HepG2 (cell line): ENCODE data around the gene B4GALT5. TPM values are rescaled to one million over a fixed set of nuclear protein-coding genes. Genes with fewer than 3 reads are reported as not detected.

Experiments used
- DPF2 ChIP-seq: sonication (generic); formaldehyde crosslinking; IDR thresholded peaks from 2 replicates; pipeline ENCODE4 v1.4.0; 2020; ENCODE audit warnings: mild to moderate bottlenecking, low read depth, missing genetic modification reagents, borderline replicate concordance
- HOXA5 ChIP-seq: sonication (generic); formaldehyde crosslinking; IDR thresholded peaks from 2 replicates; pipeline ENCODE4 v1.4.0; 2020; ENCODE audit warnings: missing genetic modification reagents
- MEIS1 ChIP-seq: sonication (generic); formaldehyde crosslinking; IDR thresholded peaks from 2 replicates; pipeline ENCODE4 v1.9.0; 2021; ENCODE audit warnings: mild to moderate bottlenecking, missing genetic modification reagents, moderate library complexity, borderline replicate concordance
- RARA ChIP-seq: IDR thresholded peaks from 2 replicates; pipeline ENCODE4 v1.6.1; 2016; ENCODE audit warnings: missing genetic modification reagents, missing compliant biosample characterization
- STAT5B ChIP-seq: sonication (generic); formaldehyde crosslinking; IDR thresholded peaks from 2 replicates; pipeline ENCODE4 v1.4.0; 2020; ENCODE audit warnings: missing genetic modification reagents
- ZNF670 ChIP-seq: sonication (generic); formaldehyde crosslinking; IDR thresholded peaks from 2 replicates; pipeline ENCODE4 v1.8.0; 2022; ENCODE audit warnings: mild to moderate bottlenecking, missing genetic modification reagents, borderline replicate concordance
- ZNF775 ChIP-seq: sonication (generic); formaldehyde crosslinking; IDR thresholded peaks from 2 replicates; pipeline ENCODE4 v1.4.0; 2020; ENCODE audit warnings: missing genetic modification reagents, mild to moderate bottlenecking, moderate library complexity, borderline replicate concordance
- polyA plus RNA-seq, 8 experiments: library from polyadenylated mRNA; depleted of rRNA in 3 of 8; stranded (reverse) in 7 of 8; unstranded in 1 of 8; fragments of >200 nt; fragmentation: Illumina TruSeq in 4 of 8; extraction: Trizol in 4 of 8; gene quantifications; 2 replicates each; pipeline versions ENCODE4 v1.2.1 to v1.2.3, GENCODE V29; 2011 to 2016; ENCODE audit warnings: low read depth in 4 of 8, missing spikeins in 1 of 8, mixed read lengths in 1 of 8; ENCODE audit not compliant: insufficient read depth in 1 of 8
- total RNA-seq, 5 experiments: library from RNA; depleted of rRNA; stranded (reverse); fragments of >200 nt; fragmentation: Illumina TruSeq; extraction: Trizol; gene quantifications; 2 replicates each; pipeline ENCODE4 v1.2.3, GENCODE V29; 2016; ENCODE audit warnings: low read depth in 1 of 5
- TF ChIP-seq, protein P1 (sequence below): sonication (generic); formaldehyde crosslinking; IDR thresholded peaks from 2 replicates; pipeline ENCODE4 v1.4.0; 2020; ENCODE audit warnings: mild to moderate bottlenecking, missing genetic modification reagents
- TF ChIP-seq, protein P2 (sequence below): sonication (generic); formaldehyde crosslinking; IDR thresholded peaks from 2 replicates; pipeline ENCODE4 v1.5.1; 2020; ENCODE audit warnings: mild to moderate bottlenecking, missing genetic modification reagents, borderline replicate concordance
- TF ChIP-seq, protein P3 (sequence below), 2 experiments: sonication (generic) in 1 of 2; formaldehyde crosslinking in 1 of 2; IDR thresholded peaks; 2 replicates each; pipeline versions ENCODE4 v1.4.0 to v1.6.1; 2016 to 2020; ENCODE audit warnings: borderline replicate concordance in 1 of 2, low read depth in 1 of 2, mild to moderate bottlenecking in 1 of 2, missing genetic modification reagents in 1 of 2
- TF ChIP-seq, protein P4 (sequence below): sonication (generic); formaldehyde crosslinking; IDR thresholded peaks from 2 replicates; pipeline ENCODE4 v1.5.1; 2020; ENCODE audit warnings: missing genetic modification reagents, mild to moderate bottlenecking, borderline replicate concordance

B4GALT5 gene
- total and polyA plus RNA-seq, 2 of the 13 experiments (the other 11 are each of a cell fraction or from before 2014, with no cell fraction given), result 27.3 to 30.9 TPM

DNA sequence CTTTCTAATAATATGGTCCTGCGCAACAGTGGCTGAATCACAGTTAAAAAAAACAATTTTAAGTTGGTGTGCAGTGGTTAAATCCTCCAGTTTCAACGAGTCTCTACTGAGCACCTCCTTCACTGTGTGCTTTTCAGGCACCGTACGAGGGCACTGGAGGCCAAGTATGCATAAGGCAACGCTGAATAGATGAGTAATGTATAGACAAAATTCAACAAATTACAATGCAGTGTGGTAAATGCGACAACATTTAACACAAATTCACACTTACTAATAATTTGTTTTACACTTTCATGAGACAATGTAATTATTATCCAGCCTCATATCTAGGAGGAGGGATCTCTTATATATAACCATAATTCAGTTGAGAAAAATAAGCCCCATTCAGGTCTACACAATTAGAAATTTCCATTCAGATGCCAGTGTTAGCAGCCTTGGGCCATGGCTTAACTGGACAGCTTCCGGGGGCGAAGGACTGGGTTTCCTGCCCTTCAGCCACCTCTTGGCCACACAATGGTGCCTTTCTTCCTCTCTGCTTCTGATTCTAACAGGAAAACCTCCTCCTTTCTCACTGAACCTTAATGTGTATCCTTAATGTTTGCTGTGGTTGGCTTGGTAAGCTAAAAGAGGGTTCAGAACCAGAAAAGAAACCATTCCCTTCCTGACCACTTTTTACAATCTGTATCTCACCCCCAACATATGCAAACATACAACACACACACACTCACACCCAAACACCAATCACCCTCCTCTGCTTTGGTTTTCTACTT, 51.9 kb downstream of the B4GALT5 start (continued):
- TF ChIP-seq, protein P1, sequence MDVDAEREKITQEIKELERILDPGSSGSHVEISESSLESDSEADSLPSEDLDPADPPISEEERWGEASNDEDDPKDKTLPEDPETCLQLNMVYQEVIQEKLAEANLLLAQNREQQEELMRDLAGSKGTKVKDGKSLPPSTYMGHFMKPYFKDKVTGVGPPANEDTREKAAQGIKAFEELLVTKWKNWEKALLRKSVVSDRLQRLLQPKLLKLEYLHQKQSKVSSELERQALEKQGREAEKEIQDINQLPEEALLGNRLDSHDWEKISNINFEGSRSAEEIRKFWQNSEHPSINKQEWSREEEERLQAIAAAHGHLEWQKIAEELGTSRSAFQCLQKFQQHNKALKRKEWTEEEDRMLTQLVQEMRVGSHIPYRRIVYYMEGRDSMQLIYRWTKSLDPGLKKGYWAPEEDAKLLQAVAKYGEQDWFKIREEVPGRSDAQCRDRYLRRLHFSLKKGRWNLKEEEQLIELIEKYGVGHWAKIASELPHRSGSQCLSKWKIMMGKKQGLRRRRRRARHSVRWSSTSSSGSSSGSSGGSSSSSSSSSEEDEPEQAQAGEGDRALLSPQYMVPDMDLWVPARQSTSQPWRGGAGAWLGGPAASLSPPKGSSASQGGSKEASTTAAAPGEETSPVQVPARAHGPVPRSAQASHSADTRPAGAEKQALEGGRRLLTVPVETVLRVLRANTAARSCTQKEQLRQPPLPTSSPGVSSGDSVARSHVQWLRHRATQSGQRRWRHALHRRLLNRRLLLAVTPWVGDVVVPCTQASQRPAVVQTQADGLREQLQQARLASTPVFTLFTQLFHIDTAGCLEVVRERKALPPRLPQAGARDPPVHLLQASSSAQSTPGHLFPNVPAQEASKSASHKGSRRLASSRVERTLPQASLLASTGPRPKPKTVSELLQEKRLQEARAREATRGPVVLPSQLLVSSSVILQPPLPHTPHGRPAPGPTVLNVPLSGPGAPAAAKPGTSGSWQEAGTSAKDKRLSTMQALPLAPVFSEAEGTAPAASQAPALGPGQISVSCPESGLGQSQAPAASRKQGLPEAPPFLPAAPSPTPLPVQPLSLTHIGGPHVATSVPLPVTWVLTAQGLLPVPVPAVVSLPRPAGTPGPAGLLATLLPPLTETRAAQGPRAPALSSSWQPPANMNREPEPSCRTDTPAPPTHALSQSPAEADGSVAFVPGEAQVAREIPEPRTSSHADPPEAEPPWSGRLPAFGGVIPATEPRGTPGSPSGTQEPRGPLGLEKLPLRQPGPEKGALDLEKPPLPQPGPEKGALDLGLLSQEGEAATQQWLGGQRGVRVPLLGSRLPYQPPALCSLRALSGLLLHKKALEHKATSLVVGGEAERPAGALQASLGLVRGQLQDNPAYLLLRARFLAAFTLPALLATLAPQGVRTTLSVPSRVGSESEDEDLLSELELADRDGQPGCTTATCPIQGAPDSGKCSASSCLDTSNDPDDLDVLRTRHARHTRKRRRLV (CRISPR knock-in tag), result no peak
- TF ChIP-seq STAT5B (CRISPR knock-in tag) (no peak), HOXA5 (CRISPR knock-in tag) (no peak), ZNF775 (CRISPR knock-in tag) (no peak), DPF2 (no peak), ZNF670 (CRISPR knock-in tag) (no peak), RARA (CRISPR knock-in tag) (0 out of 2 replicates have a peak, but pooled peaks have one; percentile 5), MEIS1 (CRISPR knock-in tag) (no peak)
- TF ChIP-seq, protein P2, sequence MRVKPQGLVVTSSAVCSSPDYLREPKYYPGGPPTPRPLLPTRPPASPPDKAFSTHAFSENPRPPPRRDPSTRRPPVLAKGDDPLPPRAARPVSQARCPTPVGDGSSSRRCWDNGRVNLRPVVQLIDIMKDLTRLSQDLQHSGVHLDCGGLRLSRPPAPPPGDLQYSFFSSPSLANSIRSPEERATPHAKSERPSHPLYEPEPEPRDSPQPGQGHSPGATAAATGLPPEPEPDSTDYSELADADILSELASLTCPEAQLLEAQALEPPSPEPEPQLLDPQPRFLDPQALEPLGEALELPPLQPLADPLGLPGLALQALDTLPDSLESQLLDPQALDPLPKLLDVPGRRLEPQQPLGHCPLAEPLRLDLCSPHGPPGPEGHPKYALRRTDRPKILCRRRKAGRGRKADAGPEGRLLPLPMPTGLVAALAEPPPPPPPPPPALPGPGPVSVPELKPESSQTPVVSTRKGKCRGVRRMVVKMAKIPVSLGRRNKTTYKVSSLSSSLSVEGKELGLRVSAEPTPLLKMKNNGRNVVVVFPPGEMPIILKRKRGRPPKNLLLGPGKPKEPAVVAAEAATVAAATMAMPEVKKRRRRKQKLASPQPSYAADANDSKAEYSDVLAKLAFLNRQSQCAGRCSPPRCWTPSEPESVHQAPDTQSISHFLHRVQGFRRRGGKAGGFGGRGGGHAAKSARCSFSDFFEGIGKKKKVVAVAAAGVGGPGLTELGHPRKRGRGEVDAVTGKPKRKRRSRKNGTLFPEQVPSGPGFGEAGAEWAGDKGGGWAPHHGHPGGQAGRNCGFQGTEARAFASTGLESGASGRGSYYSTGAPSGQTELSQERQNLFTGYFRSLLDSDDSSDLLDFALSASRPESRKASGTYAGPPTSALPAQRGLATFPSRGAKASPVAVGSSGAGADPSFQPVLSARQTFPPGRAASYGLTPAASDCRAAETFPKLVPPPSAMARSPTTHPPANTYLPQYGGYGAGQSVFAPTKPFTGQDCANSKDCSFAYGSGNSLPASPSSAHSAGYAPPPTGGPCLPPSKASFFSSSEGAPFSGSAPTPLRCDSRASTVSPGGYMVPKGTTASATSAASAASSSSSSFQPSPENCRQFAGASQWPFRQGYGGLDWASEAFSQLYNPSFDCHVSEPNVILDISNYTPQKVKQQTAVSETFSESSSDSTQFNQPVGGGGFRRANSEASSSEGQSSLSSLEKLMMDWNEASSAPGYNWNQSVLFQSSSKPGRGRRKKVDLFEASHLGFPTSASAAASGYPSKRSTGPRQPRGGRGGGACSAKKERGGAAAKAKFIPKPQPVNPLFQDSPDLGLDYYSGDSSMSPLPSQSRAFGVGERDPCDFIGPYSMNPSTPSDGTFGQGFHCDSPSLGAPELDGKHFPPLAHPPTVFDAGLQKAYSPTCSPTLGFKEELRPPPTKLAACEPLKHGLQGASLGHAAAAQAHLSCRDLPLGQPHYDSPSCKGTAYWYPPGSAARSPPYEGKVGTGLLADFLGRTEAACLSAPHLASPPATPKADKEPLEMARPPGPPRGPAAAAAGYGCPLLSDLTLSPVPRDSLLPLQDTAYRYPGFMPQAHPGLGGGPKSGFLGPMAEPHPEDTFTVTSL, result no peak
- TF ChIP-seq, protein P3, sequence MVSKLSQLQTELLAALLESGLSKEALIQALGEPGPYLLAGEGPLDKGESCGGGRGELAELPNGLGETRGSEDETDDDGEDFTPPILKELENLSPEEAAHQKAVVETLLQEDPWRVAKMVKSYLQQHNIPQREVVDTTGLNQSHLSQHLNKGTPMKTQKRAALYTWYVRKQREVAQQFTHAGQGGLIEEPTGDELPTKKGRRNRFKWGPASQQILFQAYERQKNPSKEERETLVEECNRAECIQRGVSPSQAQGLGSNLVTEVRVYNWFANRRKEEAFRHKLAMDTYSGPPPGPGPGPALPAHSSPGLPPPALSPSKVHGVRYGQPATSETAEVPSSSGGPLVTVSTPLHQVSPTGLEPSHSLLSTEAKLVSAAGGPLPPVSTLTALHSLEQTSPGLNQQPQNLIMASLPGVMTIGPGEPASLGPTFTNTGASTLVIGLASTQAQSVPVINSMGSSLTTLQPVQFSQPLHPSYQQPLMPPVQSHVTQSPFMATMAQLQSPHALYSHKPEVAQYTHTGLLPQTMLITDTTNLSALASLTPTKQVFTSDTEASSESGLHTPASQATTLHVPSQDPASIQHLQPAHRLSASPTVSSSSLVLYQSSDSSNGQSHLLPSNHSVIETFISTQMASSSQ (IDR thresholded peaks at IDR 0.05; ENCODE audit: low read depth), result no peak
- TF ChIP-seq, protein P3 (CRISPR knock-in tag; IDR thresholded peaks at IDR 0.05; ENCODE audit: borderline replicate concordance), result no peak
- TF ChIP-seq, protein P4, sequence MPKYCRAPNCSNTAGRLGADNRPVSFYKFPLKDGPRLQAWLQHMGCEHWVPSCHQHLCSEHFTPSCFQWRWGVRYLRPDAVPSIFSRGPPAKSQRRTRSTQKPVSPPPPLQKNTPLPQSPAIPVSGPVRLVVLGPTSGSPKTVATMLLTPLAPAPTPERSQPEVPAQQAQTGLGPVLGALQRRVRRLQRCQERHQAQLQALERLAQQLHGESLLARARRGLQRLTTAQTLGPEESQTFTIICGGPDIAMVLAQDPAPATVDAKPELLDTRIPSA (CRISPR knock-in tag), result no peak
